Keratinocyte (primary cell): ENCODE results near the gene RBM24. TPM values are rescaled to one million over a fixed set of nuclear protein-coding genes. Genes with fewer than 3 reads are reported as not detected.
A peak's percentile ranks its signal among the peaks of the same experiment; 100 is the strongest.

Experiments
- DNase-seq: peaks from one replicate; pipeline ENCODE4 v3.0.0-alpha.2; 2011; ENCODE audit warnings: low read depth, missing footprints, low spot score
- FAIRE-seq: peaks from 2 replicates; lab custom pipeline; 2011; peaks lifted over from hg19 to GRCh38; lab: Jason Lieb, UNC
- H2AFZ ChIP-seq: 2 replicates; pipeline ENCODE4 v1.6.0; 2012; ENCODE audit warnings: low read length, control low read depth, inconsistent platforms; ENCODE audit not compliant: control insufficient read depth
- H3K27ac ChIP-seq: 2 replicates; pipeline ENCODE4 v1.5.1; 2011; ENCODE audit warnings: low read length; ENCODE audit not compliant: control insufficient read depth, insufficient read depth
- H3K27me3 ChIP-seq: 3 replicates; pipeline ENCODE4 v1.6.0; 2011; ENCODE audit warnings: low read length; ENCODE audit not compliant: control insufficient read depth, insufficient read depth; ENCODE audit errors: extremely low read depth
- H3K36me3 ChIP-seq, 2 experiments: 2 replicates in 1 of 2; 3 replicates in 1 of 2; pipeline ENCODE4 v1.5.1; 2011; ENCODE audit warnings: low read length in 2 of 2, mild to moderate bottlenecking in 1 of 2; ENCODE audit not compliant: control insufficient read depth in 2 of 2, insufficient read depth in 2 of 2; ENCODE audit errors: extremely low read depth in 1 of 2
- H3K4me1 ChIP-seq: 3 replicates; pipeline ENCODE4 v1.5.1; 2011; ENCODE audit warnings: low read length; ENCODE audit not compliant: control insufficient read depth, insufficient read depth; ENCODE audit errors: extremely low read depth
- H3K4me2 ChIP-seq: 3 replicates; pipeline ENCODE4 v1.6.0; 2011; ENCODE audit warnings: low read depth, low read length; ENCODE audit not compliant: control insufficient read depth, insufficient read depth; ENCODE audit errors: extremely low read depth
- H3K4me3 ChIP-seq, 3 experiments: fragments of 200-600 bp in 1 of 3; sonication (generic) in 1 of 3; 2 replicates in 2 of 3; 3 replicates in 1 of 3; pipeline ENCODE4 v1.5.1; 2011 to 2016; ENCODE audit warnings: low read length in 3 of 3, mild to moderate bottlenecking in 3 of 3, control low read depth in 2 of 3, inconsistent platforms in 1 of 3, low read depth in 1 of 3, mixed read lengths in 1 of 3, mixed run types in 1 of 3, moderate library complexity in 1 of 3; ENCODE audit not compliant: control insufficient read depth in 2 of 3, insufficient read depth in 2 of 3; ENCODE audit errors: extremely low read depth in 1 of 3
- H3K79me2 ChIP-seq: 2 replicates; pipeline ENCODE4 v1.6.0; 2012; ENCODE audit warnings: low read length; ENCODE audit not compliant: control insufficient read depth, insufficient read depth
- H3K9ac ChIP-seq: 3 replicates; pipeline ENCODE4 v1.6.0; 2011; ENCODE audit warnings: low read length; ENCODE audit not compliant: control insufficient read depth, insufficient read depth; ENCODE audit errors: extremely low read depth
- H3K9me1 ChIP-seq: 3 replicates; pipeline ENCODE4 v1.6.0; 2011; ENCODE audit warnings: low read length; ENCODE audit not compliant: control insufficient read depth, insufficient read depth; ENCODE audit errors: extremely low read depth
- H3K9me3 ChIP-seq: 2 replicates; pipeline ENCODE4 v1.5.1; 2012; ENCODE audit warnings: low read depth, low read length; ENCODE audit not compliant: control insufficient read depth
- H4K20me1 ChIP-seq: 3 replicates; pipeline ENCODE4 v1.6.0; 2011; ENCODE audit warnings: low read length; ENCODE audit not compliant: control insufficient read depth, insufficient read depth; ENCODE audit errors: extremely low read depth
- CTCF ChIP-seq, 3 experiments: IDR thresholded peaks in 1 of 3; conservative IDR thresholded peaks in 1 of 3; optimal IDR thresholded peaks in 1 of 3; 2 replicates in 2 of 3; 3 replicates in 1 of 3; pipeline versions ENCODE3 to v1.5.1; 2011; ENCODE audit warnings: low read length in 3 of 3, mild to moderate bottlenecking in 3 of 3, moderate library complexity in 2 of 3, control low read depth in 1 of 3, inconsistent platforms in 1 of 3; ENCODE audit not compliant: insufficient read depth in 2 of 3; ENCODE audit errors: extremely low read depth in 1 of 3
- EZH2 ChIP-seq: IDR thresholded peaks from one replicate; pipeline ENCODE4 v1.6.1; 2012; ENCODE audit warnings: inconsistent platforms, mild to moderate bottlenecking, low read length, moderate library complexity
- dilution Hi-C: fragments of 300-500 bp; cut with MboI; formaldehyde crosslinking; loops from one replicate; pipeline ENCODE4 v1.7.0; 2020; ENCODE audit warnings: low sequenced_read_pairs; ENCODE audit not compliant: extremely low pct_ligation_motif_present
- polyA minus RNA-seq, 3 experiments: library from RNA; depleted of rRNA, polyadenylated mRNA; stranded (reverse); fragments of >200 nt; gene quantifications; 1 replicate in 1 of 3; 2 replicates in 1 of 3; 3 replicates in 1 of 3; pipeline ENCODE4 v1.2.3, GENCODE V29; 2011
- polyA plus RNA-seq, 5 experiments: library from polyadenylated mRNA; depleted of rRNA in 3 of 5; stranded (reverse) in 3 of 5; stranded (forward) in 1 of 5; unstranded in 1 of 5; fragments of >200 nt; gene quantifications; 1 replicate in 1 of 5; 2 replicates in 3 of 5; 3 replicates in 1 of 5; pipeline versions ENCODE4 v1.2.1 to v1.2.3, GENCODE V29; 2011 to 2012; ENCODE audit warnings: missing spikeins in 2 of 5, low read depth in 1 of 5, low replicate concordance in 1 of 5

RBM24 gene
- polyA plus RNA-seq: 1.3 to 1.9 TPM (median 1.3 TPM) in 3 replicates
- polyA plus RNA-seq (2011; ENCODE audit: low read depth): 0.17 TPM
- polyA plus RNA-seq (2011; cell fraction: cytosol; rRNA removed): 1.5 and 1.8 TPM in 2 replicates
- polyA plus RNA-seq (2011; cell fraction: nucleus; rRNA removed): 1.6 and 1.7 TPM in 2 replicates
- polyA plus RNA-seq (2012; ENCODE audit: low replicate concordance): 0.18 and 1.1 TPM in 2 replicates
- 1.2 to 6.2 TPM (median 5.8 TPM) in 3 replicates for polyA minus RNA-seq
- 4.8 TPM for polyA minus RNA-seq (2011; cell fraction: cytosol; rRNA and poly(A)+ RNA removed)
- 0.53 and 2.6 TPM in 2 replicates for polyA minus RNA-seq (2011; cell fraction: nucleus; rRNA and poly(A)+ RNA removed)

GRCh38 chr6:17281100-17281496 is at the start of gene RBM24:
Gene RBM24, plus strand, starts transcription at chr6:17281361. Its CDS starts 221 bp downstream, at chr6:17281582.
- no peak within 1 kb of the TSS for H3K27ac ChIP-seq

GRCh38 chr6:17233531-17233930 is 47.6 kb upstream of the RBM24 start:
- dilution Hi-C loops: no loop called here
- H3K4me2 ChIP-seq: no peak overlapping the region
- no peaks in the 10 kb centered on the region for H3K9me3 ChIP-seq
- H3K9me1 ChIP-seq: no peaks in the 10 kb centered on the region
- H2AFZ ChIP-seq: no peak overlapping the region
- no peaks in the 10 kb centered on the region for H3K36me3 ChIP-seq
- H3K4me1 ChIP-seq: peaks cover 9% of the 10 kb centered on the region
- TF ChIP-seq EZH2 (no peak), CTCF (optimal IDR thresholded peaks at IDR 0.05 in 1 of 3, IDR thresholded peaks at IDR 0.05 in 1 of 3, conservative IDR thresholded peaks at IDR 0.05 in 1 of 3; ENCODE audit: extremely low read depth in 1 of 3, insufficient read depth in 2 of 3, low read length in 3 of 3) (no peak)
- no peaks in the 10 kb centered on the region for H4K20me1 ChIP-seq
- H3K79me2 ChIP-seq: no peaks in the 10 kb centered on the region
- no peak overlapping the region for H3K4me3 ChIP-seq
- no peak overlapping the region for H3K9ac ChIP-seq
- peak; percentile 96 for FAIRE-seq
- no peaks in the 10 kb centered on the region for H3K27me3 ChIP-seq
- DNase-seq: peak; percentile 81
- peak overlapping the region; percentile 33 for H3K27ac ChIP-seq

More at GRCh38 chr6:17281100-17281496, at the start of gene RBM24:
- Histone ChIP-seq H3K9me3 (no peaks in the 10 kb centered on the region), H3K4me1 (peaks cover 17% of the 10 kb centered on the region), H3K27me3 (no peaks in the 10 kb centered on the region), H4K20me1 (no peaks in the 10 kb centered on the region), H3K4me2 (peak within 1 kb of the TSS; percentile 94), H3K9me1 (no peaks in the 10 kb centered on the region), H3K4me3 (peak within 1 kb of the TSS; percentile 67 to 84 (median 78)), H3K36me3 (no peaks in the 10 kb centered on the region), H3K9ac (peak within 1 kb of the TSS; percentile 74), H3K79me2 (no peaks in the 10 kb centered on the region), H2AFZ (peak within 1 kb of the TSS; percentile 96)
- dilution Hi-C loops: no loop called here
- no peak for FAIRE-seq
- TF ChIP-seq CTCF (optimal IDR thresholded peaks at IDR 0.05 in 1 of 3, IDR thresholded peaks at IDR 0.05 in 1 of 3, conservative IDR thresholded peaks at IDR 0.05 in 1 of 3; ENCODE audit: extremely low read depth in 1 of 3, insufficient read depth in 2 of 3, low read length in 3 of 3) (peak; percentile 21 to 54 (median 53)), EZH2 (no peak)
- DNase-seq: no peak
